Stimulated activated CD8-positive, alpha-beta memory T cell treated with anti-CD3 and anti-CD28 coated beads, Interleukin-4, amount 100 ng/mL, for 1 hour (primary cell): ENCODE measurements around the gene PPP1R1A.

Experiments used
- DNase-seq, 2 donors: peaks; one replicate each; pipeline ENCODE4 v3.0.0-alpha.2; 2020; ENCODE audit warnings: low read depth in 2 of 2, low spot score in 1 of 2

The PPP1R1A gene

DNA sequence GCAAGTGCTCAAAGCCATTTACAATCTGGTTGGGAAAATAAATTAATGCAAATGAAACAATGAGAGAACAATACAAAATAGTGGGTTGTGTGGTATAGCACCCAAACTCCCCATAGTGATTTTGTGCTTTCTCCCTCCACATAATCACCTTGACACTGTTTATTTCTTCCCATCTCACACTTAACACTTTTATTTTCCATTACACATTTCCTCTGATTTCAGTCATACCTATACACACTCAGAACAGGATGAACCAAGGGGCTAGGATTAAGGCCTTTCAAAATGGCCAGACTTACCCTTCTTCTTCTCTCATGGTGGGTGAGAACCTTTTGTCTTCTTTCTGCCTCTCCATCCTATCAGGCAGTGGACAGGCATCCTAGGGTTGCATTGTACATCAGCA, 53.0 kb downstream of the PPP1R1A start:
- no peak for DNase-seq

DNA sequence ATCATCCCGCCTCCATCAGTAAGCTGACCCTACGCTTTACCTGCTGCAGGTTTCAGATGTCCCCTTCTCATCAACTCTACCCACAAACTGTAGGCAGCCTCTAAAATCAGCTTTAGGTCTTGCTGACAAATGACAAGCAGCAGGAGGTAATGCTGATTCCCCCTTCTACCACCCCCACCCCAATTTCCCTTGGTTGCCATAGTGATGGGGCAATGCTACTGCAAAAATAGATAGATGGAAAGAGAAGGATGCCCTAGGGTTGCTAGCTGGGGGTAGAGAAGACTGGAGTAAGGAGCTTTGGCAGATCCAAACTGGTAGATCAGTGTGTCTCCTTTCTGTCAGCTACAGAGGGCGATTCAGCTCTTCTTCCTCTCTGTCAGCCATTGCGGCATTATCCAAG, 58.9 kb downstream of the PPP1R1A start:
- no peak for DNase-seq
